Measurements from ENCODE around the gene PTMA.
"Not testable (repeated sequence)": the region's sequence is repeated elsewhere in the genome, so short reads cannot be mapped to it uniquely, and the experiment has no call there.

Gene PTMA

DNA sequence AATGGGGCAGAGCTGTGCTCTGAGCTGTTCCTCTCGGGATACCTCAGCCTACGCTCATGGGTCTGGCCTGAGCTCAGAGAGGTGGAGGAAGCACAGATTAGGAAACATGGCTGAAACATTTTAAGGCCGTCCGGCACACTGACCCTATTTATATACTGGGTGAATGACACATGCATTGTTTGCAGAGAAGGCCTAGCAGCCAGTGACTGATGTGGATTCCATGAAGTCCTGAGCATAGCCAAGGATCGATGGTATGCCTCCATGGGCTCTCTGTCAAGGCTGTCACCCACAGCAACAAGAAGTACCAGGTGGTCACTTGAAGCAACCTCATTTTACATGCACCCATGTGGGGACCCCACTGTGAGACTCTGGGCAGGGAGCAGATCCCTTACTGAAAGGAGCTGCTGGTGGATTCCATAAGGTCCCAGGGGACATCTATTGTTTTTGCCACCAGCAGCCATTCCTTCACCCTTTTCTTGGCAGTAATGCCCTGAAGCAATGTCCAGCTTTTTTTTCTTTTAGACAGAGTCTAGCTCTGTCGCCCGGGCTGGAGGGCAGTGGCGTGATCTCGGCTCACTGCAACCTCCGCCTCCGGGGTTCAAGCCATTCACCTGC, 8.4 kb downstream of the PTMA start:
- no peak for DNase-seq (ENCODE audit: low read depth)

DNA sequence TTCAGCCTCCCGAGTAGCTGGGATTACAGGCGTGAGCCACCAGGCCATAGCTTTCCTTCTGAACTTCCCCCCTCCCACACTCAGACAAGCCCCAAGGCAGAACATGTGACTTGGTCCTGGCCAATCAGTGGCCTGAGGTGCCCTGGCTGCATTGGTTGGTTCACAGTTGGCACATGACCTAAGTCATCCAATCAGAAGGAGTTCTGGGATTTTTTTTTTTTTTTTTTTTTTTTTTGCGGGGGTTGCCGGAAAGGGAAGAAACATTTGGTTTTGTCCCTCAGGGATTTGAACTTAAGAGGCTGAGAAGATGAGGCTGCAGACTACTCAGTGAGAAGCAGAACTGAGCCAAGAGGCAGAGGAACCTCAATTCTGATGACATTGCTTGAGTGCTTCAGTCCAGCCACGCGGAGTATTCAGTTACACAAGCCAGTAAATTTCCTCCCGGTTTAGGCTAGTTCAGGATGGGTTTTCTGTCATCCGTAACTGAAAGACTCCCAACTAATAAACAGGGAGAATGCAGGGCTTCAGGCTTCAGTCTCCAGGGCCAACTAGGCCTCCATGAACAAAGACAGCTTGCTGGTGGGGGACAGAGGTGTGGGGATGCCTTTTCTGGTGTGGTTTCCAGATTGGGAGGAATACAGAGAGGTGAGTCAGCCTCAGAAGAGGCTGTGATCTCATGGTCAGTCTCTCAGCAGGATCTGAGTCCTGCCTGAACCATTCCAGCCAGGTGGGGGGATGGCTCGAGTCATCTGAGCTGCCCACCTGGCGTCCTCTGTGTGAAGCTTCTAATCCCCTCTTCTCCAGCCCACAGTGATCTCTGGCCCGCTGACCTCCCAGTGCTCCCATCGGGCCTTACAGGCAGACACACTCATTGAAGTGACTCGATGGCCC, 9.2 kb downstream of the PTMA start:
- DNase-seq (ENCODE audit: low read depth), result no peak

DNA sequence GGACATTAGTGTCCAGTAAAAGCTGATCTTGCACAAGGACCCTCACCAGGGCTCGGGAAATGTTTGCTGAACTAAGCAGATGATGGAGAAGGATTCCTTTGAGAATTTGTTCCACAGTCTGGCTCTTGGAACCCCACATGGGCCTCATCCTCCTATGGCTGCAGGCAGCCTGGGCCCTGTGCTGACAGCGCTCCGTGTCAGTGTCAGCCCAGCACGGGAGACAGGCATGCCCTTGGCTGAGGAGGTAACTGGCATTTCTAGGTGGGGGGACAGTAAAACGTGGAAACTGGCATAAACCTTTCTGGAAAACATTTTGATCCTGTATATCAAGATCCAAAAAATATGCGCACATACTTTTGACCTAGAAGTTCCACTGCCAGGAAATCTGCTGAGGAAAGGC, 10.5 kb downstream of the PTMA start:
- no peak for DNase-seq (ENCODE audit: low read depth)

DNA sequence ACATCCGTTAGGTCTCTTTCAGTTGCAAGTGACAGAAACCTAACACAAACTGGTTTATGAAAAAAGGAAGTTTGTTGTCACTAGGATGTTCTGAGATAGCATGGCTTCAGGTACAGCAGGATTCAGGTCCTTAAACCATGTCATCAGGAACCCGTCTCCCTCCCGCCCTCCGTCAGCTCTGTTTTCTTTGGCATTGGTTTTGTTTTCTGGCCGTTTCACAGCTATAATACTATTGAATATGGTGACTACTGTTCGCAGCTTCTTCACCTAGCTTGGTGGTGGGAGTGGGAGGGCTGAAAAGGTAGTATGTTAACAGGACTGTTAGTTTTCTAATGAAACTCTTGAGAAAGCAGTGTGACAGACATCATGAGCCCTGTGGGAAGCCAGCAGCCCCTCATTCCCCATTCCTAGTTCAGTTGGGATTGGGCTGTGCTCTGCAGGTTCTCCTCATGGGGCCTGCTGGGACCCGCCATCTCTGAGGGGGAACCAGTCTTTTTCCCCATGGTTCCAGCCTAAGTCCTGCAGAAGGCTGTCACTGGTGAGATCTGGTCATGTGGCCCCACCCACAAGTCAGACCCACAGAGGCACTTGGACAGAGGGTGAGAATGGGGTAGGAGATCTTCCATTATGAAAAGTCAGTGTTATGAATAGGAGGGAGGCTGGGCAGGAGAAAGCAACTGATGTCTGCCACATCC, 12.1 kb downstream of the PTMA start:
- no peak for DNase-seq (ENCODE audit: low read depth)

DNA sequence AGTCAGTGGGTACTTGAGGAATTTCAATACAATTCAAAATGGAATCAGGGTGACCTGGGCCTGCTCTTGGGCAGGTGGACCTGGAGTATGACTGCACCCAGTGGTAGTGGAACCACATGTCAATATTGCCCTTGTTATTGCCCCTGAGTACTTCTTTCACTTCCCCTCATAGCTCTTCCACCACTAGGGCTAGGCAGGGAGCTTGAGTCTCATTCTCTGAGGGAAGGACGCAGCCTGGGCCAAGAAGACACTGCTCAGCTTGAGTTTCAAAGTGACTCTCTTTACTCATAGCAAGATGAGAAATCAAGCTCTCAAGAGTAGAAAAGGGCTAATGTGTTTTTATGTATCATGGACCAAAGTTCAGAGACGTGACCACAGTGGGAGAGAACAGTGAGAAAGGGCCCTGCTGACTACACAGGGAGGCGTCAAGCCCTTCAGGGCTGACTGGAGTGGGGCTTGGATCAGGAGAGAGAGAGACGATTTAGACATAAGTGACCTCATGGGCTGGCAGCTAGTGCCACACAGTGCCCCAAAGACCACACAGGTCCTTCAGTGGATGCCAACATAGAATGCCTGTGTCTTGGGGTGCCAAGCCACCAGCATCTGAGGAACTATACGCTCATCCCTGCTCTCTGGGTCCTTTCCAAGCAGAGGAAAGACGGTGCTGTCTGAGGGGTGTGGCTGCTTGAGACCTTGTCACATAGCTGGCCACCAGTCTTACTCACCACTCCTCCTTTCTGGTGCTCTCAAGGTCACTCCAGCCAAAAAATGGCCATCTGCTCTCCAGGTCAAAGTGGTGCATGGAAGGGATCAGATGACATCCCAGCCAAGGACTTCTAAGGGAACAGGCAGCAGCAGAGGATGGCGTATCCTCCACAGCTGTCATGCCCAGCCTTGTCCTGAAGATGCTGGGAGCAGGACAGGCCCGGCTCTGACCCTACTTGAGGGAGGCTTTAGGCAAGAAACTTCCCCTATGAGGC, 13.0 kb downstream of the PTMA start:
- DNase-seq (ENCODE audit: low read depth), result no peak

DNA sequence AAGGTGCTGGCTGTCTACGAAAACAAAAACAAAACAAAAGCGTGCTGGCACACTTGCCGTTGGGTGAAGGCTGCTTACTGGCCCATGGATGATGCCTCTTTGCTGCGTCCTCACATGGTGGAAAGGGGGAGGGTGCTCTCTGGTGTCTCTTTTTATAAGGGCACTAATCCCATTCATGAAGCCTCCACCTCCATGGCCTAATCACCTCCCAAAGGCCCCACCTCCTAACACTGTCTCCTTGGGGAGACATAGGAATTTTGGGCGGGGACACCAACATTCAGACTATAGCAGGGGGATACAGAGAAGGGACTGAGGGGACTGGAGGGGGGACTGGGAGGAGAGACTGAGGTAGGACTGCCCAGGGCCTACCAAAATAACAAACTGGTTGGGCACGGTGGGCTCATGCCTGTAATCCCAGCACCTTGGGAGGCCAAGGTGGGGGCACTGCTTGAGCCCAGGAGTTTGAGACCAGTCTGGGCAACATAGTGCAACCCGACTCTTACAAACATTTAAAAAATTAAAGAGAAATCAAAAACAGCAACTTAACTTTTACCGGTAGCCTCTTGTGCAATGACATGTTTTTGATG, 14.5 kb downstream of the PTMA start:
- DNase-seq (ENCODE audit: low read depth), result no peak

DNA sequence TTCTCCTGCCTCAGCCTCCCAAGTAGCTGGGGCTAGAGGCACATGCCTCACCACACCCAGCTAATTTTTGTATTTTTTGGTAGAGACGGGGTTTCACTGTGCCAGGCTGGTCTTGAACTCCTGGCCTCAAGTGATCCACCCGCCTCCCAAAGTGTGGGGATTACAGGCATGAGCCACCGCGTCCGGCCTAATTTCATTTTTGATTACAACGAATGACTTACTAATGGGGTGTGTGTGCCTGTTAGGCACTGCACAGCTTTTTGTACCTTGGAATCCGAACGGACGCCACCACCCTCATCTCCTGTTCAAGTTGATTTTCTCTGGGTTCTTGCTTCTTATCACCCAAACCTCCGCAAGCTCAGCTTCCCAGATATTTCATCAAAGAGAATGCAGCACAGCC, 17.2 kb downstream of the PTMA start:
- DNase-seq (ENCODE audit: low read depth), result no peak

DNA sequence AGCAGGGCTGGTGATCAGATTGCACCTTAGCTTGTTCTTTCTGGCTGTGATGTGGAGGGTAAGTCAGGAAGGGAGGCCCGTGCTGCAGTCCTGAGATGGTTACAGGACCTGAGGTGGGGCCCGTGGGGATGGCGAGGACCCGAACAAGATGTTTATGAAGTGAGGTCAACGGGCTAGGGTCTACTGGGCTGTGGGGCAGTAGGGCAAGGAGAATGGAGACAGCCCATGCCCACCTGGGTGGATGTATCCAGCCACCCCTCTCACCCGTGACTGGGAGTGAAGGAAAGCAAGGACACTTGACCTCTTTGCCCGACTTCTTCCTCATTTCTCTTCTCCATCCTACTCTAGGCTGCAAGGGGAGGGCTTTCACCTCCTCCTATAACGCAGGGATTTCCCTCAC, 18.0 kb downstream of the PTMA start:
- no peak for DNase-seq (ENCODE audit: low read depth)

DNA sequence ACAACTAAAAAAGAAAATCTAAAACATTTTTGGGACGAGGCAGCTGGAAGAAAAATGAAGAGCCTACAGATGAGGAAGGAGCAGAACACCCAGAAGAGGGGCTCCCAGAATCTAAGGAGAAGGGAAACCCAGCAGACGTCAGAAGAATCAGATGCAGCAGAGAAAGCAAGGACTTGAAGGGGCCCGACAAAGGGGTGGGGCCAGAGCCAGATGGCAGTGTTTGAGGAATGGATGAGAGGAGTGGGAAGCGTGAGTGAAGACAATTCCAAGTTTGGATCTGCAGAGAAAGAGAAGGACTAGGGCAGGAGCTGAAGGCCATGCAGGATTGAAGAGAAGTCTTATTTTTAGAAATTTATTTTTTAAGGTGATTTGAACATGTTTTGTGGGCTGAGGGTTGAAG, 19.3 kb downstream of the PTMA start:
- DNase-seq (ENCODE audit: low read depth), result no peak

DNA sequence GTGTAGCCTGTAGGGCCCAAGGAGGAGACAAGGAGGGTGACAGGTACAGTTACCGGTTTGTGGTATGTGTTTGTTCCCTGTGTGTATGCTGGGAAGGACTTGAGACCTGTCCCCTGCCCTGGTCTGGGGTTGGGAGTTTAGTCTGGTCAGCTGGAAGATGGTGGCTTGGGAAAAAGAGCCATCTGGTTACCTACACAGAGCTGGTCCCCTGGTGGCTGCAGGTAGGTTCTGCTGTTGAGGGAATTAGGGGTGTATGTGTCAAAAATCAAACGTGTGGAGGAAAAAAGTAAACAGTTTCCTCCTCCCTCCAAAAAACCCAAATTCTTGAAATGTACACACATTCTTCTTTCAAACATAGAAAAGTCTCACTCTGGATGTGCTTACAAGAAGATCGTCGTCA, 24.3 kb downstream of the PTMA start:
- no peak for DNase-seq (ENCODE audit: low read depth)

DNA sequence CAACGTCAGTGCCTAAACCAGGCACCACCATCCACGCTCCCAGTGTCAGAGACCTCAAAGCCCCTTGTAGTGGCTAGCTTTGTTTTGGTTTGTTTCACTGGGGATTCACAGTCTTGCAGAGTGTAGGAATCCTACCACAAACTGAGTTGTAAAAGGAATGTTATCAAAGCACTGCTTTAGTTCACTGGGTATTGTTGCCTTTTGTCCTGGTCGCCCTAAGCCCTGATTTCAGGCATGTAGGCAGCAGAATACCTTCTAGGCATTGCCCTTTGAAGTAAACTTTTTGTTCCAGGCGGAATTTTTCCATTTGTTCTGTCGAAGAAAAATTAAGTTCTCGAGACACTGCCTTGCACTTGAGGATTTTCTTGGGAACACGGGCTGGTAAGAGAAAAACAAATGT, 29.4 kb downstream of the PTMA start:
- DNase-seq (ENCODE audit: low read depth), result no peak

DNA sequence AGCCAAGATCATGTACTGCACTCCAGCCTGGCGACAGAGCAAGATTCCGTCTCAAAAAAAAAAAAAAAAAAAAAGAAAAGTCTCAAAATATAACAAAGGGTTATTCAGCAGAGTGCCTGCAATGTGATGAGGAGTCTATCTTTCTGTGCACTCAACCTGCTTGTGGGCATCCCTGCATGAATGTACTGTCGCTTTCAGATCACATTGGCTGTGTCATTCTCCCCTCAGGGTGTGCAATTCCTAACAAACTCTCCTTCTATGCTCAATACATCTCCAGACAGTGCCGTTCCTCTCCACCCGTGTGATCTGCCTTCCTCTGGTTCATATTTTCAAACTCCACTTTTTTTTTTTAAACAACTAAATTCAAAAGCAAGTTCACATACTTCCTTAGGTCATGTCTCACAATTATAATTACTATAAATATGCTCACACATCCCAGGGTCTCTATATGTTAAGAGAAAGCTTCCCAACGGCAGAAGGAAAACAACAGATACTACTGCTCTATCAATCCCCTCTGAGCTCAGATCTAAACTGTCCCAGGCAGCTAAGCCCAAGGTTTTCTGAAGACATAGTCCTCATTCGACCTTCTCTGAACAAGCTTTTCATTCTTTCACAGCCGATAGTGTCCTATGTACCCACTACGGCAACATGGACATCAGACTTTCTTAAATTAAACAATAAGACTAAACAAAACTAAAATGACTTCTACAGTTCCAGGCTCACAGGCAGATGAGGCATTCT, 35.2 kb downstream of the PTMA start:
- DNase-seq (ENCODE audit: low read depth), result no peak

DNA sequence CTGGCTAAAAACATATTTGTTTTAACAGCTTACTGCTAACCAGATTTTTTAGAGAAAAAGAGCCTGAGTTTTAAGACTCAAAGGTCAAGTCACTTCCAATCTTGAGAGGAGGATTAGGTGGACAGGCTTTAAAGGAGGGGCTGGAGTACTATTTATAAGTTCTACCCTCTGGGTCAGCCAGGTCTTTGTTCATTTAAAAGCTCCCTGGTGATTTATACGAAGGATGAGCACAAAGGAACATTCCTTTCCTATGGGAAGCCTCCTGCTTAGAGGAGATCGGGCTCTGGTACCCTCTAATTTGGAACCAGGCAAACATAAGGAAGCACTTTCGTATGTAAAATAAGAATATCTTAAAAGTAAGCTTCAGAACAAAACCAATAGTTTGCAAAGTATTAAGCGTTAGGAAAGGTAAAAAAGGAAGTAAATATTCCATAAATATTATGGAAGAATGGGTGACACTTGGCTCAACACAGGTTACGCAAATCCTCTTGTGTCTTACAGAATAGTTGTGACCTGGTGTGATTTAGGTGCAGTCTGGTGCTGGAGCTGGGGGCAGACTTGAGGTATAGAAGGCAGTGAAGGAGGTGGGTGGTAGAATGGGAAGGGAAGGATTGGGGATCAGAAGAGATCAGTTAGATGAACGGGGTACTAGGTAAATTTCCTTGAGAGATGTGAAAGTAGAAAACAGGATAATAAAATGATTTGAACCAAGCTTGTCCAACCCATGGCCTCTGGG, 37.1 kb downstream of the PTMA start:
- DNase-seq (ENCODE audit: low read depth), result no peak

DNA sequence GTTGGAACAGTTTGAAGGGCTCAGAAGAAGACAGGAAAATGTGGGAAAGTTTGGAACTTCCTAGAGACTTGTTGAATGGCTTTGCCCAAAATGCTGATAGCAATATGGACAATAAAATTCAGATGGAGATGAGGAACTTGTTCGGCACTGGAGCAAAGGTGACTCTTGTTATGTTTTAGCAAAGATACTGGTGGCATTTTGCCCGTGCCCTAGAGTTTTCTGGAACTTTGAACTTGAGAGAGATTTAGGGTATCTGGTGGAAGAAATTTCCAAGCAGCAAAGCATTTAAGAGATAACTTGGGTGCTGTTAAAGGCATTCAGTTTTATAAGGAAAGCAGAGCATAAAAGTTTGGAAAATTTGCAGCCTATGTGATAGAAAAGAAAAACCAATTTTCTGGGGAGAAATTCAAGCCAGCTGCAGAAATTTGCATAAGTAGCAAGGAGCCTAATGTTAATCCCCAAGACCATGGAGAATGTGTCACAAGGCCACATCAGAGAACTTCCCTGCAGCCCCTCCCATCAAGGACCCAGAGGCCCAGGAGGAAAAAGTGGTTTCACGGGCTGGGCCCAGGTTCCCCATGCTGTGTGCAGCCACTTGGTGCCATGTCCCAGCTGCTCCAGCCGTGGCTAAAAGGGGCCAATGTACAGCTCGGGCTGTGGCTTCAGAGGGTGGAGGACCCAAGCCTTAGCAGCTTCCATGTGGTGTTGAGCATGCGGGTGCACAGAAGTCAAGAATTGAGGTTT, 40.0 kb downstream of the PTMA start:
- not testable (repeated sequence) for DNase-seq (ENCODE audit: low read depth)

DNA sequence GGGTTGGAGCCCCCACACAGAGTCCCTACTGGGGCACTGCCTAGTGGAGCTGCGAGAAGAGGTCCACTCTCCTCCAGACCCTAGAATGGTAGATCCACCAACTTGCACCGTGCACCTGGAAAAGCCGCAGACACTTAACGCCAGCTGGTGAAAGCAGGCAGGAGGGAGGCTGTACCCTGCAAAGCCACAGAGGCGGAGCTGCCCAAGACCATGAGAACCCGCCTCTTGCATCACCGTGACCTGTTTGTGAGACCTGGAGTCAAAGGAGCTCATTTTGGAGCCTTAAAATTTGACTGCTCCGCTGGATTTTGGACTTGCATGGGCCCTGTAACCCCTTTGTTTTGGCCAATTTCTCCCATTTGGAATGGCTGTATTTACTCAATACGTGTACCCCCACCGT, 40.7 kb downstream of the PTMA start:
- not testable (repeated sequence) for DNase-seq (ENCODE audit: low read depth)

DNA sequence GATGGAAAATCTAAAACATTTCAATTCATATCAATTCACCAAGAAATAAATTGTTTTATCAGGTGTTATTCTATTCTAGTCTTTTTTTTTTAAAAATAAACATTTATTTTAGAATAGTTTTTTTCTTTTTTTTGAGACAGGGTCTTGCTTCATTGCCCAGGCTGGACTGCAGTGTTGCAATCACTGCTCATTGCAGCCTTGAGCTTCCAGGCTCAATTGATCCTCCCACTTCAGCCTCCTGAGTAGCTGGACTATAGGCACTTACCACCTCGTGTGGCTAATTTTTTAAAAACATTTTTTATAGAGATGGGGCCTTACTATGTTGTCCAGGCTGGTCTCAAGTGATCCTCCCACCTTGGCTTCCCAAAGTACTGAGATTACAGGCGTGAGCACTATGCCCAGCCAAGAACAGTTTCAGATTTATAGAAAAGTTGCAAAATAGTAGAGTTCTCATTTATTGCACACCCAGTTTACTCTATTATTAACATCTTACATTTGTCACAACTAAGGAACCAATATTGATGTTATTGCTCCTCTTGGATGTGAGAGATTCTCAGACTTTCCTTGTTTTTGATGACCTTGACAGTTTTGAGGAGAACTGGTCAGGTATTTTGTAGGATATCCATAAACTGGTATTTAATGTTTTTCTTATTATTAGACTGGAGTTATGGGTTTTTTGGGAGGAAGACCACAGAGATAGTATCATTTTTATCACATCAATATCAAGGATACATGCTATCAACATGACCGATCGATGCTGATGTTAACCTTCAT, 42.9 kb downstream of the PTMA start:
- no peak for DNase-seq (ENCODE audit: low read depth)

DNA sequence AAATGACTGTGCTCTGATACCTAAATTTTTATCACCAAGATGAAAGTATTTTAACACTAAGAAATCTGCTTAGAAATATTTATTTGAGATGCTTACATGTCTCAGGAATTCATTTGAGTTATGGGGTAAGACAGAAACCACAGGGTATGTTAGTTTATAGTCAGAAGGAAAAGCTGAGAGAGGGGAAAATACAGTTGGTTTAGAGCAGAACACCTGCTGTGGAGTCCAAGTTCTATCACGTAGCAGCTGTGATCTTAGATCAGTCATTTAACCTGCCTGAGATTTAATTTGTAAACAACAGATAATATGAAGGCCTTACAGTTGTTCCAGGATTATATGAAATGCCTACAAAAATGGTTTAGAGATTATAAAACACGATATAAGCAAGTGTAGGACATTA, 43.7 kb downstream of the PTMA start:
- DNase-seq (ENCODE audit: low read depth), result no peak

DNA sequence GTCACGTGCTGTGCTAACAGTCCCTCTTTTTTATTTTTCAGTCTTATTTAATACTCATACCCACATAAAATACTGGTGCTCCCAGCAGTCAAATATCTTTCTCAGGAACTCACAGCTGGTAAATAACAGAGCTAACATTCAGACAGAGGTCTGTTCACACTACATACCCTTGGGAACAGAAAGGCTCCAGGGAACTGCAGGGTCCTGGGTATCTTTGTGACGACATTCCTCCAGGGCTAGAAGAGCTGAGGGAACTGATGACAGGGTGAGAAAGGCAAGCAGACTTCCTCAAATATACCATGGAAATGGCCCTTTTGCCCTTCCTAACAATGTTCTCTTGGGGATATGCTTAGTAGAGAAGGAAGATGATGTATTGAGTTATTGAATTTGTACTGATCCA, 53.4 kb downstream of the PTMA start:
- no peak for DNase-seq (ENCODE audit: low read depth)

Measured in T follicular helper cell (primary cell).